GM23248 (cell line): Measurements from ENCODE around the gene ITPA. TPM values are rescaled to one million over a fixed set of nuclear protein-coding genes. Genes with fewer than 3 reads are reported as not detected.
A peak's percentile ranks its signal among the peaks of the same experiment; 100 is the strongest.

Source experiments
- DNase-seq: peaks from one replicate; pipeline ENCODE4 v3.0.0-alpha.2; 2015
- H2AFZ ChIP-seq: fragments of 200-600 bp; sonication (generic); 2 replicates; pipeline ENCODE4 v1.6.1; 2016; ENCODE audit warnings: antibody characterized with exemption
- H3F3A ChIP-seq: fragments of 200-600 bp; sonication (generic); 2 replicates; pipeline ENCODE4 v1.6.1; 2016; ENCODE audit warnings: mild to moderate bottlenecking, antibody characterized with exemption, mixed run types; ENCODE audit not compliant: insufficient read depth
- H3K27ac ChIP-seq: fragments of 200-600 bp; sonication (generic); 2 replicates; pipeline ENCODE4 v1.5.1; 2016; ENCODE audit warnings: mild to moderate bottlenecking
- H3K27me3 ChIP-seq: fragments of 200-600 bp; sonication (generic); replicated peaks from 2 replicates; pipeline ENCODE4 v1.6.1; 2016; ENCODE audit warnings: mild to moderate bottlenecking; ENCODE audit not compliant: insufficient read depth
- H3K36me3 ChIP-seq: fragments of 200-600 bp; sonication (generic); 2 replicates; pipeline ENCODE4 v1.6.1; 2016; ENCODE audit warnings: low read depth, mild to moderate bottlenecking
- H3K4me1 ChIP-seq: fragments of 200-600 bp; sonication (generic); 2 replicates; pipeline ENCODE4 v1.6.1; 2016; ENCODE audit warnings: mild to moderate bottlenecking; ENCODE audit not compliant: insufficient read depth
- H3K4me2 ChIP-seq: fragments of 200-600 bp; sonication (generic); one replicate; pipeline ENCODE4 v1.6.1; 2016; ENCODE audit warnings: mild to moderate bottlenecking; ENCODE audit not compliant: unreplicated experiment
- H3K4me3 ChIP-seq: fragments of 200-600 bp; sonication (generic); 2 replicates; pipeline ENCODE4 v1.5.1; 2016; ENCODE audit warnings: mild to moderate bottlenecking
- H3K79me2 ChIP-seq: fragments of 200-600 bp; sonication (generic); 2 replicates; pipeline ENCODE4 v1.6.1; 2016; ENCODE audit warnings: mild to moderate bottlenecking; ENCODE audit not compliant: insufficient read depth
- H3K9ac ChIP-seq: fragments of 200-600 bp; sonication (generic); 2 replicates; pipeline ENCODE4 v1.6.1; 2016; ENCODE audit warnings: mild to moderate bottlenecking
- H3K9me2 ChIP-seq: fragments of 200-600 bp; sonication (generic); 2 replicates; pipeline ENCODE4 v1.6.1; 2016; ENCODE audit warnings: mixed run types, mild to moderate bottlenecking, moderate library complexity; ENCODE audit not compliant: insufficient read depth
- H3K9me3 ChIP-seq: fragments of 200-600 bp; sonication (generic); one replicate; pipeline ENCODE4 v1.6.1; 2017; ENCODE audit warnings: low read depth
- H4K20me1 ChIP-seq: fragments of 200-600 bp; sonication (generic); 2 replicates; pipeline ENCODE4 v1.6.0; 2016; ENCODE audit not compliant: insufficient read depth
- EZH2 ChIP-seq: fragments of 200-600 bp; sonication (generic); IDR thresholded peaks from 2 replicates; pipeline ENCODE4 v1.6.1; 2018; ENCODE audit warnings: antibody characterized with exemption, mild to moderate bottlenecking; ENCODE audit not compliant: insufficient read depth, poor library complexity, severe bottlenecking
- EZH2phosphoT487 ChIP-seq: fragments of 200-600 bp; sonication (generic); IDR thresholded peaks from 2 replicates; pipeline ENCODE4 v1.6.1; 2018; ENCODE audit warnings: antibody characterized with exemption, moderate library complexity, mild to moderate bottlenecking, low read depth; ENCODE audit not compliant: insufficient read depth
- WGBS, 2 experiments: methylation state at CpG; one replicate each; pipeline ENCODE4 v1.1.6; 2015 to 2017; ENCODE audit warnings: low lambda C conversion rate in 2 of 2, low coverage in 1 of 2; ENCODE audit errors: missing lambda C conversion rate in 2 of 2; 5-methylcytosine and 5-hydroxymethylcytosine counted together
- in situ Hi-C: fragments of 300-500 bp; cut with MboI; formaldehyde crosslinking; loops from 2 replicates; pipeline ENCODE4 v1.15.0; 2020
- polyA plus RNA-seq: library from polyadenylated mRNA; unstranded; fragments of >200 nt; fragmentation: Nextera tagmentation; extraction: Ambion mirVana; gene quantifications from 2 replicates; pipeline ENCODE4 v1.2.1, GENCODE V29; 2016
- total RNA-seq: library from RNA; depleted of rRNA; stranded (reverse); fragments of >200 nt; shearing (Covaris generic); gene quantifications from 2 replicates; pipeline ENCODE4 v1.2.3, GENCODE V29; 2014; rRNA removed

Gene ITPA
- 43.6 and 47.2 TPM in 2 replicates for total RNA-seq
- 63.8 and 72.4 TPM in 2 replicates for polyA plus RNA-seq

DNA sequence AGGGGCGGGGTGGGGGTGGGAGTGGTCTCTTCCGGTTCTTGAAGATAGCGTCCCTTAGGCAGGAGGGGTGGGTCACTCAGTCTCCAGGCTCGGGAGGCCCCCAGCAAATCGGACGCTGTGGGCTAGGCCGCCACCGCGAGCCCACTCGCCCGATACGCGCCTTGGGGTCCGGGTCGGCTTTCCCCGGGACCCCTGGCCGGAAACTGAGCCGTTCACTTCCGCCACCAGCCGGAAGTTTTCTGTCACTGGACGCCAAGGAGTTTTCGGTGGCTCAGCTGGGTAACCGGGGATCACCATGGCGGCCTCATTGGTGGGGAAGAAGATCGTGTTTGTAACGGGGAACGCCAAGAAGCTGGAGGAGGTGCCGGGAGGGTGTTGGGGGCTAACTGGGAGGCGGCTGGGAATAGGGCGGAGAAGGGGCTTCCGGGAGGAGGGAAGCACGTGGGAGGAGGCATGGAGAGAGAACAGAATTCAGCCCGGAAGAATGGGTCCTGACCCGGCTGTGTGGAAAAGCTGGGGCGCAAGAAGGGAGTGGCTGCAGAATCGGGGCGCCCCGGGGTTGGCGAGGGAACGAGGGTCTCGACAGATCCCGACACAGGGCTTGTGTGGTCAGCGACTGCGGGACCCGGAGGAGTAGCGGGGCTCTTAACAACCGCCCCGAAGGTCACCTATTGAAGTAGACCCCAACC is at the start of gene ITPA:
ITPA (plus strand) TSS at position 242 of the 689 bp plus-strand sequence; CDS start at position 296, 54 bp downstream.
- Histone ChIP-seq H3K36me3 (no peaks in the 10 kb centered on the region), H3F3A (0 out of 2 replicates have a peak, but pooled peaks cover 5% of the 10 kb centered on the region), H3K9me2 (no peaks in the 10 kb centered on the region), H3K4me3 (peak within 1 kb of the TSS; percentile 97), H3K9ac (peak within 1 kb of the TSS; percentile 84), H3K4me2 (peak within 1 kb of the TSS; percentile 97), H3K79me2 (peaks cover 73% of the 10 kb centered on the region), H3K27ac (peak within 1 kb of the TSS; percentile 60), H3K27me3 (no peaks in the 10 kb centered on the region), H3K4me1 (peaks cover 12% of the 10 kb centered on the region), H4K20me1 (no peaks in the 10 kb centered on the region), H3K9me3 (no peaks in the 10 kb centered on the region), H2AFZ (peak within 1 kb of the TSS; percentile 96)
- in situ Hi-C loops = no loop called here
- WGBS, 2 experiments = 1% methylated on average over 43 to 48 of the region's 48 CpGs
- DNase-seq = peak; percentile 64
- TF ChIP-seq EZH2phosphoT487 (no peak), EZH2 (no peak)

- Histone ChIP-seq H3K36me3 (no peaks in the 10 kb centered on the region), H3K27ac (no peak overlapping the region), H3K4me1 (peaks cover 18% of the 10 kb centered on the region), H4K20me1 (peaks cover 12% of the 10 kb centered on the region), H3F3A (no peaks in the 10 kb centered on the region), H3K9me2 (no peaks in the 10 kb centered on the region), H3K4me3 (no peak overlapping the region), H2AFZ (peak overlapping the region; percentile 99), H3K9ac (no peak overlapping the region), H3K27me3 (no peaks in the 10 kb centered on the region), H3K4me2 (no peak overlapping the region), H3K9me3 (no peaks in the 10 kb centered on the region), H3K79me2 (peaks cover 46% of the 10 kb centered on the region)
- DNase-seq = no peak
- TF ChIP-seq EZH2phosphoT487 (no peak), EZH2 (no peak)
- in situ Hi-C loops = no loop called here
- WGBS, 2 experiments = 78 to 79% methylated on average over 6 of the region's 6 CpGs
These were observed 48.9 kb upstream of the ITPA start for GRCh38 chr20:3160418-3160817.

- Histone ChIP-seq H3F3A (no peaks in the 10 kb centered on the region), H3K27ac (no peak overlapping the region), H3K4me3 (no peak overlapping the region), H3K9ac (no peak overlapping the region), H4K20me1 (peaks cover 12% of the 10 kb centered on the region), H3K4me1 (peaks cover 18% of the 10 kb centered on the region), H3K9me2 (no peaks in the 10 kb centered on the region), H3K36me3 (no peaks in the 10 kb centered on the region), H3K9me3 (no peaks in the 10 kb centered on the region), H3K79me2 (peaks cover 35% of the 10 kb centered on the region), H3K27me3 (no peaks in the 10 kb centered on the region), H3K4me2 (no peak overlapping the region), H2AFZ (no peak overlapping the region)
- WGBS, 2 experiments = 49 to 54% methylated on average over 5 of the region's 5 CpGs
- no peak for DNase-seq
- in situ Hi-C loops = no loop called here
- TF ChIP-seq EZH2 (no peak), EZH2phosphoT487 (no peak)
These were observed 47.8 kb upstream of the ITPA start for GRCh38 chr20:3161316-3162079.

DNA sequence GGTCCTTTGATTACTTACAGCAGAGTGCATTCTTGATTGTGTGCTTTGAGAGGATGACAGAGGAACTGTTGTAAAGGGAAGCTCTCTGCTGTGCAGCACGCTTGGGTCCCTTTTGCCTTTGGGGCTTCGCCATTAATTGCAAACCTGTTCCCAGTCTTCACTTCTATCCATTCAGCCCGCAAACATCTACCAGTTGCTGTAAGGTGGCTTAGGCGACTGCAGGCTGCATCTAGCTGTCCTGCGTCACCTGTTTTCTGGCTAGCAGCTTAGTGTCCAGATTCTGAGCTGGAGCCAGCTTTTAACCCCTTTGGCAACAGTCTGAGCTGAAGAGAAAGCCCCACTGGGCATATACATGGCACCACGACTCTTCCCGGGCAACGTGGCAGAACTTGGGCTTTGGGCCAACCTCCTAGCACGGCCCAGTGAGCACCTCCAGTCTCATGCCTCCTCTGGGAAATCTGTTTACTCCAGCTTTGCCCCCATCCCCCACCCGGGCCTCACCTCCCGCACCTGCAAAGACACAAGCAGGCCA is 47.2 kb upstream of the ITPA start:
- H3F3A ChIP-seq = no peaks in the 10 kb centered on the region
- peaks cover 12% of the 10 kb centered on the region for H4K20me1 ChIP-seq
- no peak for TF ChIP-seq EZH2phosphoT487
- no peak for TF ChIP-seq EZH2
- H3K4me2 ChIP-seq = no peak overlapping the region
- peaks cover 29% of the 10 kb centered on the region for H3K79me2 ChIP-seq
- H3K27ac ChIP-seq = no peak overlapping the region
- no peak overlapping the region for H3K9ac ChIP-seq
- H3K36me3 ChIP-seq = no peaks in the 10 kb centered on the region
- H3K9me3 ChIP-seq = no peaks in the 10 kb centered on the region
- WGBS, 2 experiments = 39 to 48% methylated on average over 11 of the region's 11 CpGs
- DNase-seq = no peak
- no peaks in the 10 kb centered on the region for H3K9me2 ChIP-seq
- H3K27me3 ChIP-seq = no peaks in the 10 kb centered on the region
- no peak overlapping the region for H2AFZ ChIP-seq
- H3K4me1 ChIP-seq = peaks cover 16% of the 10 kb centered on the region
- H3K4me3 ChIP-seq = no peak overlapping the region
- in situ Hi-C loops = no loop called here
